GM21529 (cell line): Measurements from ENCODE around the gene DNAJA1.
"Not testable (repeated sequence)": the region's sequence is repeated elsewhere in the genome, so short reads cannot be mapped to it uniquely, and the experiment has no call there.

Source experiments
- ATAC-seq: cut with Tn5 transposase; IDR thresholded peaks from one replicate; pipeline ENCODE4 v1.9.1; 2021; ENCODE audit not compliant: unreplicated experiment

The DNAJA1 gene

DNA sequence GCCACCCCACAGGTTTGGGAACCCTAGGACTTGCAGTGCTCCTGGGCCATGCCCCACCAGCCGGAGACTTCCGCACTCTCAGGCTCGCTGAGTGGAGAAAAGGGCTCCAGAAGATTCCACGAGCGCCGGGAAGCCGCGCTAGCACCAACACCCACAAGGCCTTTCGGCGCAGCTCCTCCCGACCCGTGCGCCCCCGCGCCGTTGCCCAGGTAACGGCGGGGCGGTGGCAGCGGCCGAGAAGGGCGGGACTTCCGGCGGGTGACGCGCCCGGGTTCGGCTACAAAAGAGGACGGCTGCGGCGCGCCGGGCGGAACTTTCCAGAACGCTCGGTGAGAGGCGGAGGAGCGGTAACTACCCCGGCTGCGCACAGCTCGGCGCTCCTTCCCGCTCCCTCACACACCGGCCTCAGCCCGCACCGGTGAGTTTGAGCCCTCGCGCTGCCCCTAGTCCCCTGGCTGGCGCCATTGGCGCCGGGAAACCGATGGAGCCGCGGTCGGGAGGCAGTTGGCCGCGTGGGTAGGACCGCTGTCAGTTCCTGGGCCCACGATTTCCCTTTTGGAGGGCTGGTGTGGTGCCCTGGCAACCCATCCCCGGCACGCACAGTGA lies at the start of gene DNAJA1:
Gene DNAJA1, plus strand, starts transcription at position 308 of the 606 bp plus-strand sequence. CDS start 1,212 bp downstream, outside the sequence.
- ATAC-seq: peak; percentile 86

DNA sequence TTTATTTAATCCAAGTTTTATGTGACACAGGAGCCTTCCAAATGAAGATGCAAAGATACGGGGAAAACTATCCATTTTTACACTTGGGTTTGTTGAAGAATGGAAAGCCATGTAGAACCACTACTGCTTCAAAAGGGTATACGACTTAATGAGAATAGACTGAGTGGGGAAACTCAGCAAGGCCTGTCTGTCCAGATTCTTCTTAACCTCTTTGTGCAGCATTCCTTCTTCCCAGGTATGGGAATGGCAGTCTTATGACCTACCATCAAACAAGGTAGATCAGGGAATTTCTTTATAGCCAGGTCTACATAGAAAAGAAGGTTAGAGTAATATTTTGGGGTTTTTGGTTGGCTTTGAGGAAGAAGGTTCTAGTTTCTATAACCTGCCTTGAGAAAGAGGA lies 47.0 kb upstream of the DNAJA1 start:
- no peak for ATAC-seq

DNA sequence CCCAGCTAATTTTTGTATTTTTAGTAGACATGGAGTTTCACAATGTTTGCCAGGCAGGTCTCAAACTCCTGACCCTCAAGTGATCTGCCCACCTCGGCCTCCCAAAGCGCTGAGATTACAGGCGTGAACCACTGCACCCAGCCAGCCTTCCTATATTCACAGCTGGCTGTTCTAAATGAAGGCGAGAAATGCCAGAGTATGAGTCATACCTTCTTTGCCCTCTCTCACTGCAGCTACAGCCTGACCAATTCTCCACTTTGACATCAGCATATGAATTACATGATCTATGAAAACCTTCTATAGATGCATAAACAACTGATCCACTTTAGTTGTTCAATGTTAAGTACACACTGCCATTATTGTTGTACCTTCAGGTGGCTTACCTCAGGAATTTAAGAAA lies 38.1 kb upstream of the DNAJA1 start:
- ATAC-seq: no peak

DNA sequence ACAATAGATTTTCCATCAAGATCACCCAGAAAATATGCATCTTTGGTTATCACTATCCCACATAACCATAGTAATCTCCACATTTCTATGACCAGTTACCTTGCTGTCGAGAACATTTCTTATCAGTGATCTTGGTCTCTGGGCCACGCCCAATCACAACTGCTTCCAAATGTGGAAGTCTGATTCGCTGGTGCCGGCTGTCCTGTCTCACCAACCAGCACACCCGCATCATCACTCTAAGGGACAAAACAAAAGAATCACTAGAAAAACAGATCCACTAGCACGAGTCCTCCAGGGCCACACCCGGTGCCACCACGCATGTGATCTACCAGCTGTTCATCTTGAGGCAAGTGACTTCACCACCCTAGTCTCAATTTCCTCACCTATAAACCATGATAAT lies 35.4 kb upstream of the DNAJA1 start:
- no peak for ATAC-seq

DNA sequence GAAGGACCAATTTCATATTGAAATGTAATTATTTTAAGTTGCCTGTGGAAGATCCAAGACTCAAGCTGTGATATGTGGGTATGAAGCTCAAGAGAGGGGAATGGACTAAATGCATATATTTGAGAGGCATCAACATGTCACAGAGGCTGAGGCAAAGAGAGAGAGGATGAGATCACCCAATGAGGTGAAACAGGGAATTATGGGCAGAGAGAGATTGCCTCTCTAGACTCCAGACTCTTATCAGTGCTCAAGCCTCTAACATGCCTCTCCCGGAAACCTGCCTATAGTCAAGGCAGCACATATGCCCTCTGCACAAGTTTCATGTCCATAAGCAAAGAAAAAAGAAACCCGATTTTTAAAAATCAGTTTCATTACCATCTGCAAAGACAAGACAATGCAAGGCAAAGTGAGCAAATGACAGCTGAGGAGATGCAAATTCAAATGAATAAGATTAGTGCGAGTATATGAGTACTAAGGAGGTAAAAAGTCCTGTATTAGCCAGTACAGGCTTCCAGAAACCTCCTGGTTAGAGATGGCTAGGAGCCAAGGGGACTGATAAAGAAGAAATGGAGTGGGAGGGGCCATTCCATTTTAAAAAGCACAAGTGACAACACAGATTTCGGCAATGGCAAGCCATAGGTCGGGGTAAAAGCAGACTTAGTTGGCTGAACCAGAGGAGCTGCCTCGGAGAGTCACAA lies 33.0 kb upstream of the DNAJA1 start:
- ATAC-seq: no peak

DNA sequence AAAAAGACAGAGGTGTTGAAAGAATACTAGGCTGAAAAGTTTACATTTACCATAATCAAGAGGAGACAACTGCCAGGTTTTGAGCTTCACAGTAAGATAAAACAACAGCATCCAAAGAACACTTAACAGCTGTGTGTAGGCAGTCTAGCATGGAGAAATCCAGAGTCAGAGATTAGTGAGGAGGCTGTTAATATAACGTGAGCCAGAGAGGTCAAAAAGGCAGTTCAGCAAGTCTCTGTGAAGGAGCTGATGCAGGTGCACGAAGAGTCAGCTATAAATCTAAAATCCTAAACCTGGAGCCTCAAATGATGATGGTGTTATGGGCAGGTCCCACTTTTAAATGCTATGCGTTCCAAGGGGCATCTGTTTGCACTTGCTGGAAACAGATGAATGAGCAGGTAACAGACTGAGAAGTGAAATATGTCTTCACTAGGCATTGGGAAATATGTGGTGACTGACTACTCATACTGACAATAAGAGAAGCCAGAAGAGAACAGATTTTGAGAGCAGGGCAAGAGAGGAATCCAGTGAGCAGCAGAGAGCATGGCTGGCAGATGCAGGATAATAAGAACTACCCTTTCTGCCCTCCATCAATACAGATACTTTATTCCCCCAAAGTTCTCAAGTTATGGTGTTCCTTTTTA lies 32.4 kb upstream of the DNAJA1 start:
- ATAC-seq: no peak

DNA sequence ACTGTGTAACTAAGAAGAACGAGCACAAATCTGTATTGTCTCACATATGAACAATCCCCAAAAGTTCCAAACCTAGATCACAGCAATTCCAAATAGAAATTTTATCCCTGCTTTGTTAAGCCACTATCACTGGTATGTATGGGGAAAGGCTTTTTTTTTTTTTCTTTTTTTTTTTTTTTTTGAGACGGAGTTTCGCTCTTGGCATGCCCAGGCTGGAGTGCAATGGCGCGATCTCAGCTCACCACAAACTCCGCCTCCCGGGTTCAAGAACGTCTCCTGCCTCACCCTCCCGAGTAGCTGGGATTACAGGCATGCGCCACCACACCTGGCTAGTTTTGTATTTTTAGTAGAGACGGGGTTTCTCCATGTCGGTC lies 24.4 kb upstream of the DNAJA1 start:
- ATAC-seq: not testable (repeated sequence)

DNA sequence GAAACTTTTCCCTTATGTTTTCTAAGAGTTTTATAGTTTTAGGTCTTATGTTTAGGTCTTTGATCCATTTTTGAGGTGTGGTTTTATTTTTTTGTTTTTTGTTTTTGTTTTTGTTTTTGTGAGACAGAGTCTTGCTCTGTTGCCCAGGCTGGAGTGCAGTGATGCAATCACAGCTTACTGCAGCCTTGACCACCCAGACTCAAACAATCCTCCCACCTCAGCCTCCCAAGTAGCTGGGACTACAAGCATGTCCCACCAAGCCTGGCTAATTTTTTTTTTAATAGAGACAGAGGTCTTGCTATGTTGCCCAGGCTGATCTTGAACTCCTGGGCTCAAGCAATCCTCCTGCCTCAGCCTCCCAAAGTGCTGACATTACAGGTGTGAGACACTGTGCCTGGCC lies 19.7 kb upstream of the DNAJA1 start:
- not testable (repeated sequence) for ATAC-seq

DNA sequence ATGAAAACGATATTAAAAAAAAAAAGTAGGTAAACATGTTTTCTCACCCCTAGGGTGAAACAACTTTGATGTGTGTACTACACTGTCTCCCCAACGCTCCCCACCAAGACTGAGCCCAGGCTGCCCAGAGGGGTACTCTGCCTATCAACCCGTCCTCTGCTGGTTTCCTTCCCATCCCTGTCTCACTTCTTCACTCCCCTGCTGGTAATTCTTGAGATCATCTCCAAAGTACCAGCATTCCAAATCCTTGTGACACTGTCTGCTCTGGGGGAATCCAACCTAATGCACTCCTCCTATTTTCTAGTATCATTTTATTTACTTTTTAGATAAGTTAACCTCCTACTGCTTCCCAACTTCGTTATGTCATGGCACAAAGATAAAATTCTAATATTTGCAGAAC lies 17.3 kb upstream of the DNAJA1 start:
- ATAC-seq: no peak

DNA sequence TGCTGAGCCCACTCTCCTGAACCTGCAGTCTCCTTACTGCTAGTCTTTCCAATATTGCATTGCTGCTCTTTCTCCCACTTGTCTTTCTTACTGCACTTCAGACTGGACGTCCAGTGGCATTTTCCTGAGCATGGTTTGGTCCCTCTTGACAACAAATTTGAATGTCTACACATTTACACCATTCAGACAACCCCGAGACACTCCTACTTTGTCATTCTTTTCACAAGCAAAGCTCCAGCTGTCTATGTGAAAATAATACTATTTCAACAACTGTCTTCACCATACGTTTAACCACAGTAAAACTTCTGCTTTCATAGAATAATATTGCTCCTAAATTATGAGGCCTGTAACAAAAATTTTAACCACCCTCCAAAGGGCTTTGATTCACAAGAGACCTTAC lies 13.2 kb upstream of the DNAJA1 start:
- ATAC-seq: no peak

DNA sequence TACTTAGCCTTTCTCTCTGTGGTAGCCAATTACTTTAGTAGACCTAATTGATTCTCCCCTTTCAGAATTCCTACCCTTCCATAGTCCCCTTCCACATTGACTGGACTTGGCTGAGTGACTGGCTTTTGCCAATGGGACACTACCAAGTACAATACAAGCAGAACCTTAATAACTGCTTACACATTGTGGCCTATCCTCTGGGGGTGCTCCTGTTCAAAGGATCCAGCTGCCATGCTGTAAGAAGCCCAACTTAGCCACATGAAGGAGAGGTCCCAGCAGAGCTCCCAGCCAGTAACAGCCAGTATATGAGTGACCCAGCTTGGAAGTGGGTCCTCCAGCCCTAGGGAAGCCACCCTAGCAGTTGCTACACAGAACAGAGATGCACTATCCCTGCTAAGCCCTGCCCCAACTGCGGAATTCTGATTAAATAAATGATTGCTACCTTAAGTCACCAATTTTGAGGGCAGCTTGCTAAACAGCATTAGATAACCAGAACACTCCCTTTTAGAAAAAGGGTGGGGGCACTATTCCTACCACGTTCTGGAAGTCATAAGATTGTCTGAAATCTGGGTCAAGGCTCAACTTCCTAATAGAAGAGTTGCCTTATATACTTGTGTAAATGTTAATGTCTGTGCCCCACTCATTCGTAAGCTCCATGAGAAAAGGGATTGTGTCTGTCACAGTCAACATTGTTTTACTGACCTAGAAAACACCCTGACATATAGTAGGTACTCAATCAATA lies 12.6 kb upstream of the DNAJA1 start:
- ATAC-seq: no peak

DNA sequence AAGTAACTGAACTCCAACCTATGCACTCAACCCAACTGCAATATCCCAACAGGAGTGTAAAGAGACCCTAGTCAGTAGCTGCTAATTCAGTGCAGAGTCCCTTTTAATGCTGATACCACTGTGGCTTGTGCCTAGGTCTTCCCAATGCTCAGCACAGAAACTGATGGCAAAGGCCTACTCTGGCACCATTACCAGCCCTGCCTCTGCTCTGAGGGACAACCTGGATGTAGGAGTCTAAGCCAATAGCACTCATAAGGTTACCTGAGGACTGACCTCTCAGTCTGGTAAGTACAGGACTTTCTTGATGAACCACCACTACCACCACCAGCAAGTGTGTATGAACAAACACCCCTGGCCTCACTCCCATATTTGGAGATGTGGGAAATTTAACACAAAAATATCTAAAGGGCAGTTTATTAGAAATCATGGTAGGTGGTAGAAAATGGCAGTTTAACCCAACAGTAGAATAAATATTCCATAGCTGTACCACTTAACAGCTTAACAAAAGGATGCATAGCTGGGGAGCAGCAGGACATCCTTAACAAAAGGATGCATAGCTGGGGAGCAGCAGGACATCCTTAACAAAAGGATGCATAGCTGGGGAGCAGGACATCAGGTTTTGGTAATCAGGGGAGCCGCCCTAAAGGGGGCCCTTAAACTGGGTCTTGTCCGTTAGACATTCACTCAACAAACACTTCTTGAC lies 11.0 kb upstream of the DNAJA1 start:
- no peak for ATAC-seq

DNA sequence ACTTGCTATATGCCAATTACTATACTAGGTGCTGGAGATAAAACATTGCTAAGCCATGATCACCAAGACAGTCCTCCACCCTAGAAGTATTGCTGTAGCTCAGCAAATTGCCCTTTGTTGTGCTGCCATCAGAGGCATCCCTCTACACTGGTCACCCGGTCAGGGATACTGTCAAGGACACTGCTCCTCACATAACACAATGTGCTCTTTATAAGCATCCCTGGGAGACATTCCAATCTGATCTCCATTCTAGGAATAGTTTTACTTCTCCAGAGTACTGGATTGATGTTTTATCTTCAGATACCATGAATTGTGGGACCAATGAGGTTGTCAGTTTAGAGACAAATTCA lies 10.4 kb upstream of the DNAJA1 start:
- no peak for ATAC-seq

DNA sequence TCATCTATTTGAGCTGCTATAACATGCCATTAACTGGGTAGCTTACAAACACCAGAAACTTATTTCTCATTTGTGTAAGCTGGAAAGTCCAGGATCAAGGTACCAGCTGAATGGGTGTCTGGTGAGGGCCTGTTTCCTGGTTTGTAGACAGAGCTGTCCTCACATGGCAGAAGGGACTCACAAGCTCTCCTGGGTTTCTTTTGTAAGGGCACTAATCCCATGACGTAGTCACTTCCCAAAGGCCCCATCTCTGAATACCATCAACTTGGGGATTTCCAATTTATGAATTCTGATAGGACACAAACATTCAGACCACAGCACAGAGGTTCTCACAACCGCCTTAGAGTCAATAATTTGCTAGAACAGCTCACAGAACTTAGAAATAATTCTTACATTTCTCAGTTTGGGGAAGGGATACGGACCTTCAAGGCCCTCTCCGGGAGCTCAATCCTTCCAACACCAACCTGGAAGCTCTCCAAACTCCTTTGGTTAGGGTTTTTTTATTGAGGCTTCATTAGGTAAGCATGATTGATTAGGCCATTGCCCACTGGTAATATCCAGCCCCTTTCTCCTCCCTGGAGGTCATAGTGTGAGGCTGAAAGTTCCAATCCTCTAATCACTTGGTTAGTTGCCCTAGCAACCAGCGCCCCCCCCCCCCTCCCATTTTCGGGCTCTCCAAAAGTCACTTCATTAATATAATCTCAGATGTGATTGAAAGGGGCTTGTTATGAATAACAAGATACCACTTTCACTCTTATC lies 7.6 kb upstream of the DNAJA1 start:
- ATAC-seq: peak; percentile 65

DNA sequence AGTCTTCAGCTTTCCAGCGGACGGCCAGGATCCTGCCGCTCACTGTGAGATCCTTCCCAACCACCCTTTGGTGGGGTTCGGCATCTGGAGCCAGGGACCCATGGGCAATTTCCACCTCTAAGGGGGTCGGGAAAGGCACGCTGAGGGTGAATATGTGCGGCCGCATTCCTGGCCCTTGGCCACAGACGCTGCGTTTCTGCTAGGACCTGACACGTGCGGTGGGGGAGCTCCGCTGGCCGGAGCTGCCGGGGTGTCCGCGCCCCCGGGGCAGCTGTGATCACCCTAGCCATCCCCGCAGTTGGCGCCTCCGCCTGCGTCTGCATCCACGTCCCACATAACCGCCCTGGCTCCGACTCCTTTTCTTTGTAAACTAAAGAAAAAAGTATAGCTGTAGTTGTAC lies 5.3 kb upstream of the DNAJA1 start:
- no peak for ATAC-seq

DNA sequence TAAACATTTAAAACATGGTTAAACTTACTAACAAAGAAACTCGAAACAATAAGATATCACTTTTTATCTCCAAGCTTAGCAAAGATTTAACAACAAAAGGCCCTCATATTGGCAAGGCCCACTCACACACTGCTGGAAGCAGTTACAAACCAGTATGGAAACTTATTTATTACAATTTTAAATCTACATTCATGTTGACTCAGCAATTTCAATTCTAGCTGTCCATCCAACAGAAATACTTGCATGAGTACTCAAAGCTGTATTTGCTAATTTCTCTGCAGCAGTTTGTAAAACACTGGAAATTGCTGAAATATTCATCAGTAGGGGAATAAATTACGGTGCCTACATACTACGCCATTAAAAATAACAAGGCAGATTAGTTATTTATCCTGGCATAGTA lies 2.8 kb upstream of the DNAJA1 start:
- ATAC-seq: no peak

DNA sequence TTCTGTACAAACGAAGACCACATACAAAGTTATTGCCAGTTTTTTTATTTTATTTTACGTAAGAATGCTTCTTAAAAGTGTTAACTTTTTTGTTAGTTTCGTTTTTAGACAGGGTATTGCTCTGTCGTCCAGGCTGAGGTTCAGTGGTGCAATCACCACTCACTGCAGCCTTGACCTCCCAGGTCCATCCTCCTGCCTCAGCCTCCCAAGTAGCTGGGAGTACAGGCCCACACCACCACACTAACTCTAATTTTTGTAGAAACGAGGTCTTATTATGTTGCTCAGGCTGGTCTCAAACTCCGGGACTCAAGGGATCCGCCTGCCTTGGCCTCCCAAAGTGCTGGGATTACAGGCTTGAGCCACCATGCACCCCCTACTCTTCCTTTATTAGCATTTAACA lies 2.3 kb upstream of the DNAJA1 start:
- ATAC-seq: no peak

DNA sequence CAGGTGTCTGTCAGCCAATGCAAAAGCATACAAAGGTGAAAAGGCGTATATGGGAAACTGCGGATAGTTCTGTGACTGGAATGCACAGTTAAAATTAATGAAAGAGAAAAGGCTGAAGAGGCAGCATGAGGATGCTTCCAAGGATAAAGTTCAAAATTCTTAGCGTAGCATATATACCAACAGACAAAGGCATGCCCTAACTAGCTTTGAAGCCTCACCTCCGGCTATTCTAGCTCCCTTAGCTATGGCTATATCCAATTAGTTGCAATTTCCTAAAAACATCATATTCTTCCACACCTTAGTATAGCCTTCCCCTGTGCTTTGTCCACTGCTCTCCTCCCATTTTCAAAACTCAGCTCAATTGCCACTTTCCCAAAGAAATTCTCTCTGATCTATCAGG lies 1.4 kb upstream of the DNAJA1 start:
- ATAC-seq: no peak

DNA sequence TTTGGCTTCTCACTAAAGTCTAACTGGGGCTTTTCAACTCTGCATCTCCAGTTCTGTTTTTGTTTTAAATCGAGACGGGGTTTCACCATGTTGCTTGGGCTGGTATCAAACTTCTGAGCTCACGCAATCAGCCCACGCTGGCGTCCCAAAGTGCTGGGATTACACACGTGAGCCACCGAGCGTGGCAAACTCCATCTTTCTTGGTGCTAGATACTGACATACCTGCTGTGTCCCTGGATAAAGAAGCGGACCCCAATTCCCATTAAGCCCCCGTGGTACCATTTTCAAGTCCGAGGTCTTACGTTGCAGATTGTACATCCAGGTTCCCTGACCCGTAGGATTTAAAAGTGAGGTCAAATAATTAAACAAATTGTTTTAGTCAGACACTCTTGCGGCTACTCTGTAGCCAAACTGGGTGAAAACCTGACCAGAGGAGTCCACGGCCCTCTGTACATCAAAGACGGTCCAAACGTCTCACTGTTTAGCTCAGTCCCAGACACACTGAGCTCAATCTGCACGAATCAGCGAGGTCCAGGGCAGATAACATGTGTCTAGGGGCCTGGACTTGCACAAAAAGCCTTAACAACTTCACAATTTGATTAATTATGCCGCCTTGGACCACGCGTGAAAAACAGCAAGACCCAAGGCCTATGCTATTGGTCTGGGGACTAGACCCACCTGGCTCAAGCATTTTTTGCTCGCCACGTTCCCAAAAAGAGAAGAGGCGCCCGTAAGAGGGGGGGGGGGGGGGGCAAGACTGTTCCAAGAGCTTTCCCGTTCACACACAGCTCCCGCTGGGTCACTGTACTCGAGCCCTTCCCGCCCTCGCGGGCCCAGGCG lies 727 bp upstream of the DNAJA1 start:
- ATAC-seq: peak; percentile 0
